ENCODE results near the gene CREBRF. TPM values are rescaled to one million over a fixed set of nuclear protein-coding genes. Genes with fewer than 3 reads are reported as not detected.
A peak's percentile ranks its signal among the peaks of the same experiment; 100 is the strongest.

Gene CREBRF, protein sequence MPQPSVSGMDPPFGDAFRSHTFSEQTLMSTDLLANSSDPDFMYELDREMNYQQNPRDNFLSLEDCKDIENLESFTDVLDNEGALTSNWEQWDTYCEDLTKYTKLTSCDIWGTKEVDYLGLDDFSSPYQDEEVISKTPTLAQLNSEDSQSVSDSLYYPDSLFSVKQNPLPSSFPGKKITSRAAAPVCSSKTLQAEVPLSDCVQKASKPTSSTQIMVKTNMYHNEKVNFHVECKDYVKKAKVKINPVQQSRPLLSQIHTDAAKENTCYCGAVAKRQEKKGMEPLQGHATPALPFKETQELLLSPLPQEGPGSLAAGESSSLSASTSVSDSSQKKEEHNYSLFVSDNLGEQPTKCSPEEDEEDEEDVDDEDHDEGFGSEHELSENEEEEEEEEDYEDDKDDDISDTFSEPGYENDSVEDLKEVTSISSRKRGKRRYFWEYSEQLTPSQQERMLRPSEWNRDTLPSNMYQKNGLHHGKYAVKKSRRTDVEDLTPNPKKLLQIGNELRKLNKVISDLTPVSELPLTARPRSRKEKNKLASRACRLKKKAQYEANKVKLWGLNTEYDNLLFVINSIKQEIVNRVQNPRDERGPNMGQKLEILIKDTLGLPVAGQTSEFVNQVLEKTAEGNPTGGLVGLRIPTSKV
- total RNA-seq = 10 to 100 TPM; 24.3 to 40.6 (median 32.3) TPM

DNA sequence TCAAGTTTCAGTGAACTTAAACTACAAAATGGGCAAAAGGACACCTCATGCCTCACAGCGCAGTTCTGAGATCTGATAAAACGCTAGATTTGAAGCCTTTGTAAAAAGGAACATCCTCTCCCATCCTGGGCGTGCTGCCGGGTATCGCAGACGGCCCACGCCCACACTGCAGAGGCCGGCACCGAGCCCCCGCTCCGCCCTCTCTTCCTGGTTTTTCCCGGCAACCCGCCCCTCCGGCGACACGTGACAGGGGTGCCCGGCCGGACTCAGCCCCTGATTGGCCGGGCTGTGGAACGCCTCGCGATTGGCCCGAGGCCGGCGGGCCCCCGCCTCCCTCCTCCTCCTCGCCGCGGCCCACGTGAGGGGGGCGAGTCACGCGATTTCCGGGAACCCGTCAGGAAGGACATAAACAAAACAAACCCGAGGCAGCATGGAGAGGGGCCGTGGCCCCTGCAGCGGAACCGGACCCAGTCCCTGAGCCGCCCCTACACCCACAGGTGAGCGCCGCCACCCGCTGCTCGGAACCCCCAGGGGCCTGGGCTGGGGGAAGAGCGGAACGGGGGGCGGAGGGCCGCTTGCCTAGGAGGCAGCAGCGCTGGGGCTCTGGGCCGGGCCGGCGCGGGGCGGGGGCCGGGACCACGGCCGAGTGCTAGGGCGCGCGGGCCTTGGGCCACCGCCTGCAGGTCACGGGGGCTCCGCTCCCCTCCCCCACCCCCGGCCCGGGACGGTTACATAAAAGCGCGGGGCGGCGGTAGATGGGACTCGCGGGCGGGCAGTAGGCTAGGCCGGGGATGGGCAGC lies at the start of gene CREBRF:
Gene CREBRF, plus strand, starts transcription at position 370 of the 800 bp plus-strand sequence. CDS start 24,424 bp downstream, outside the sequence.
- TF ChIP-seq EP300 (IDR thresholded peaks at IDR 0.05; ENCODE audit: low read depth) (no peak), POLR2A (IDR thresholded peaks at IDR 0.05) (peak; percentile 60), POLR2AphosphoS5 (IDR thresholded peaks at IDR 0.05) (peak; percentile 79 to 89 (median 82))
- TF ChIP-seq, protein P1, sequence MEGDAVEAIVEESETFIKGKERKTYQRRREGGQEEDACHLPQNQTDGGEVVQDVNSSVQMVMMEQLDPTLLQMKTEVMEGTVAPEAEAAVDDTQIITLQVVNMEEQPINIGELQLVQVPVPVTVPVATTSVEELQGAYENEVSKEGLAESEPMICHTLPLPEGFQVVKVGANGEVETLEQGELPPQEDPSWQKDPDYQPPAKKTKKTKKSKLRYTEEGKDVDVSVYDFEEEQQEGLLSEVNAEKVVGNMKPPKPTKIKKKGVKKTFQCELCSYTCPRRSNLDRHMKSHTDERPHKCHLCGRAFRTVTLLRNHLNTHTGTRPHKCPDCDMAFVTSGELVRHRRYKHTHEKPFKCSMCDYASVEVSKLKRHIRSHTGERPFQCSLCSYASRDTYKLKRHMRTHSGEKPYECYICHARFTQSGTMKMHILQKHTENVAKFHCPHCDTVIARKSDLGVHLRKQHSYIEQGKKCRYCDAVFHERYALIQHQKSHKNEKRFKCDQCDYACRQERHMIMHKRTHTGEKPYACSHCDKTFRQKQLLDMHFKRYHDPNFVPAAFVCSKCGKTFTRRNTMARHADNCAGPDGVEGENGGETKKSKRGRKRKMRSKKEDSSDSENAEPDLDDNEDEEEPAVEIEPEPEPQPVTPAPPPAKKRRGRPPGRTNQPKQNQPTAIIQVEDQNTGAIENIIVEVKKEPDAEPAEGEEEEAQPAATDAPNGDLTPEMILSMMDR (IDR thresholded peaks at IDR 0.05) = no peak

DNA sequence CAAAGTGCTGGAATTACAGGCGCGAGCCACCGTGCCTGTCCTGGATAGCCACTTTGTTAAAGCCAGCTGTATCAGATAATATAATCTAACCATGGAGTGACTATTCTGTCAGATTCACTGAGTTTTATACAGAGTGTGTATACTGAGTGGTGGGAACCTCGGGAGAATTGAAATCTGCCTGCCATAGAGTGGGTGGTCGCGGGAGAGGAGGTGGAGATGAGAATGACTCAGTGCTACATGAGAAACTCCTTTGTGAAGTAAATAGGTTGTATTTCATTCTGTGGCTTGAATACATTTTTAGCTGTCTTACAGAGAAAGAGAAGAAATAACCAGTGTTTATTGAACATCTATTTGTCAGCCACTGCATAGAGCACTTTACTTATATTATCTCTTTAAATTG lies 46.1 kb upstream of the CREBRF start:
- intact Hi-C loops (cut with DNase I; ENCODE audit: low total_unique reads) (no loop called here), in situ Hi-C loops (cut with MboI; ENCODE audit: low pct_ligation_motif_present in 1 of 4, low pct_unique_long_range_greater_than_20kb in 1 of 4, low sequenced_read_pairs in 3 of 4) (no loop called here)
- H3K27me3 ChIP-seq = no peaks in the 10 kb centered on the region
- H3K4me3 ChIP-seq = no peak overlapping the region
- no peak for TF ChIP-seq POLR2A (IDR thresholded peaks at IDR 0.05)
- TF ChIP-seq EP300 (IDR thresholded peaks at IDR 0.05; ENCODE audit: low read depth) = no peak
- TF ChIP-seq, protein P1 (IDR thresholded peaks at IDR 0.05) = no peak
- no peak for TF ChIP-seq POLR2AphosphoS5 (IDR thresholded peaks at IDR 0.05)
- no peak for DNase-seq
- H3K4me1 ChIP-seq = peaks cover 15 to 63% (median 35%) of the 10 kb centered on the region in 4 donors
- no peaks in the 10 kb centered on the region for H3K36me3 ChIP-seq
- no peak overlapping the region for H3K27ac ChIP-seq
- H3K9me3 ChIP-seq = no peaks in the 10 kb centered on the region
- WGBS, 2 donors (ENCODE audit: low coverage in 1 of 2) = 45 to 83% methylated on average over 3 to 6 of the region's 6 CpGs

More for the DNA sequence above, at the start of gene CREBRF:
- peak within 1 kb of the TSS; percentile 92 to 100 (median 99) for H3K27ac ChIP-seq
- H3K36me3 ChIP-seq = no peaks in the 10 kb centered on the region
- H3K4me1 ChIP-seq = peaks cover 6 to 35% (median 17%) of the 10 kb centered on the region in 4 donors
- H3K9me3 ChIP-seq = no peaks in the 10 kb centered on the region
- WGBS, 2 donors (ENCODE audit: low coverage in 1 of 2) = 0% methylated on average over 2 to 50 of the region's 74 CpGs
- no peaks in the 10 kb centered on the region for H3K27me3 ChIP-seq
- in situ Hi-C loops (cut with MboI; ENCODE audit: low pct_ligation_motif_present in 1 of 4, low pct_unique_long_range_greater_than_20kb in 1 of 4, low sequenced_read_pairs in 3 of 4) (no loop called here), intact Hi-C loops (cut with DNase I; ENCODE audit: low total_unique reads) (loop anchor here (5.0 kb wide), 1 partner anchor 74 kb away; the partner anchor contains the start of gene ATP6V0E1)
- H3K4me3 ChIP-seq = peak within 1 kb of the TSS; percentile 82 to 99 (median 94)
- peak; percentile 98 for DNase-seq

DNA sequence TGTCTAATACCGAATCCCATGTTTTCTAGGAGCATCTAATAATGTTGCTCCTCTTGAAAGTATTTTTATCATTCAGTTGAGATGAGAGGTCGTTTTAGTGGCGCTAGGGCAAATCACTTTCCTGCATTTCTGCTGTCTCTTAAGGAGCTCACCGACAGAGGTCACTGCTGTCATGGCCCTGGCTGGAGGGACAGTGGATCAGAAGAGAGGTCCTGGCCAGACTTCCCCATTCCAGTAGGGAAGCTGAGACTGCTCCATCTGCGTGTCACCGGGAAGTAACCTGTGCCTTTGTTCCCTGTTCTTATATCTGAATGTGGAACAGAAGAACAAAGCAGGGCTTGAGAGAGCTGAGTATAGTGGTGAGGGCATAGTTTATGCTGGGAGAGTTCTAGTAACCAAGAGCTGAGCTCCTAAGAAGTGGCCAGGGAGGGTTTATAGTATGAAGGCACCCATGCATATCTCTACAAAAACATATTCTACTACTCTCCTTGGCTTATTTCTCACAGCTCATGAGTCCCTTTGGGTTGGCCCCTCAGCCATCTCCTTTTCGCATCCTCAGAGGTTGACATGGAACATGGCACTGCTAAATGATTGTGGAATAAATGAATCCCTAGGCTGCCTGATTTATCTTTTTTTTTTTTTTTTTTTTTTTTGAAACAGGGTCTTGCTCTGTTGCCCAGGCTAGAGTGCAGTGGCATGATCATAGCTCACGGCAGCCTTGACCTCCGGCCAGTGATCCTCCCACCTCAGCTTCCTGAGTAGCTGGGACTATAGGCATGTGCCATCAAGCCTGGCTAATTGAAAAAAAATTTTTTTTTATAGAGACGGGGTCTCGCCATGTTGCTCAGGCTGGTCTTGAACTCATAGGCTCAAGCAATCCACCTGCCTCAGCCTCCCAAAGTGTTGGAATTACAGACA lies 45.3 kb upstream of the CREBRF start:
- no peak for TF ChIP-seq POLR2A (IDR thresholded peaks at IDR 0.05)
- TF ChIP-seq, protein P1 (IDR thresholded peaks at IDR 0.05) = peak in 4 of 5 experiments; percentile 19 to 41 (median 30)

More for the DNA sequence above, 45.3 kb upstream of the CREBRF start:
- H3K27me3 ChIP-seq = no peaks in the 10 kb centered on the region
- intact Hi-C loops (cut with DNase I; ENCODE audit: low total_unique reads) (no loop called here), in situ Hi-C loops (cut with MboI; ENCODE audit: low pct_ligation_motif_present in 1 of 4, low pct_unique_long_range_greater_than_20kb in 1 of 4, low sequenced_read_pairs in 3 of 4) (no loop called here)
- no peaks in the 10 kb centered on the region for H3K36me3 ChIP-seq
- peak overlapping the region in 2 of 4 donors; percentile 24 to 49 for H3K27ac ChIP-seq
- H3K4me1 ChIP-seq = peaks cover 15 to 71% (median 37%) of the 10 kb centered on the region in 4 donors
- peak; percentile 56 for DNase-seq
- no peak overlapping the region for H3K4me3 ChIP-seq
- no peaks in the 10 kb centered on the region for H3K9me3 ChIP-seq
- WGBS, 2 donors (ENCODE audit: low coverage in 1 of 2) = 72 to 100% methylated on average over 2 to 11 of the region's 11 CpGs
